IMR-90 (cell line): ENCODE results near the gene FXYD1. TPM values are rescaled to one million over a fixed set of nuclear protein-coding genes. Genes with fewer than 3 reads are reported as not detected.
"Not testable (repeated sequence)": the region's sequence is repeated elsewhere in the genome, so short reads cannot be mapped to it uniquely, and the experiment has no call there.

ENCODE experiments used
- ATAC-seq: fragments of 200-7000 bp; cut with Tn5 transposase; 2 replicates; pipeline ENCODE4 v1.9.1; 2020; ENCODE audit warnings: low read depth, mild to moderate bottlenecking, moderate library complexity
- BruUV-seq: library from RNA; stranded (reverse); fragments of 400-500 nt; replicated peaks from 2 replicates; lab custom pipeline; 2021; lab: Mats Ljungman, UMichigan
- CTCF ChIA-PET: fragments of 300-600 bp; formaldehyde crosslinking; extraction: SDS; loops from one replicate; lab custom pipeline; 2021; ENCODE audit warnings: antibody characterized with exemption; lab: Yijun Ruan, JAX
- POLR2A ChIA-PET: fragments of 300-600 bp; sonication (Branson Sonifier 250); formaldehyde crosslinking; loops from one replicate; lab custom pipeline; 2022; ENCODE audit warnings: antibody characterized with exemption; ENCODE audit not compliant: unreplicated experiment; lab: Charles Lee
- DNase-seq: peaks from one replicate; pipeline ENCODE4 v3.0.0; 2013
- H2AFZ ChIP-seq: replicated peaks from 2 replicates; pipeline ENCODE3; 2013; ENCODE audit warnings: low read length, mild to moderate bottlenecking; ENCODE audit not compliant: poor library complexity
- H2AK5ac ChIP-seq: 2 replicates; pipeline ENCODE4 v1.6.1; 2013; ENCODE audit warnings: low read depth, low read length, inconsistent platforms
- H2AK9ac ChIP-seq: replicated peaks from 2 replicates; pipeline ENCODE3; 2013; ENCODE audit warnings: mild to moderate bottlenecking, low read depth, low read length, moderate library complexity; ENCODE audit not compliant: poor library complexity
- H2BK120ac ChIP-seq: 2 replicates; pipeline ENCODE4 v1.6.1; 2013; ENCODE audit warnings: low read depth, low read length, inconsistent platforms
- H2BK15ac ChIP-seq: 3 replicates; pipeline ENCODE4 v1.6.1; 2013; ENCODE audit warnings: low read depth, low read length, inconsistent platforms
- H2BK20ac ChIP-seq: 2 replicates; pipeline ENCODE4 v1.6.1; 2013; ENCODE audit warnings: low read depth, mild to moderate bottlenecking, inconsistent platforms, low read length, moderate library complexity
- H2BK5ac ChIP-seq: 2 replicates; pipeline ENCODE4 v1.6.1; 2013; ENCODE audit warnings: mild to moderate bottlenecking, low read depth, low read length, inconsistent platforms; ENCODE audit not compliant: poor library complexity, severe bottlenecking
- H3K14ac ChIP-seq: replicated peaks from 2 replicates; pipeline ENCODE4 v1.6.1; 2013; ENCODE audit warnings: low read depth, low read length, inconsistent platforms
- H3K18ac ChIP-seq: 2 replicates; pipeline ENCODE4 v1.6.1; 2013; ENCODE audit warnings: low read depth, low read length, control low read depth
- H3K23ac ChIP-seq: 2 replicates; pipeline ENCODE4 v1.6.1; 2013; ENCODE audit warnings: low read depth, low read length, inconsistent platforms
- H3K27ac ChIP-seq: 2 replicates; pipeline ENCODE4 v1.5.1; 2013; ENCODE audit warnings: mild to moderate bottlenecking, control low read depth, low read length; ENCODE audit not compliant: insufficient read depth
- H3K27me3 ChIP-seq: 2 replicates; pipeline ENCODE4 v1.6.1; 2013; ENCODE audit warnings: low read length; ENCODE audit not compliant: control insufficient read depth, insufficient read depth
- H3K36me3 ChIP-seq: 2 replicates; pipeline ENCODE4 v1.6.1; 2013; ENCODE audit warnings: low read length, mixed read lengths; ENCODE audit not compliant: control insufficient read depth, insufficient read depth
- H3K4ac ChIP-seq: 2 replicates; pipeline ENCODE4 v1.6.1; 2013; ENCODE audit warnings: low read depth, low read length, inconsistent platforms
- H3K4me1 ChIP-seq: 2 replicates; pipeline ENCODE4 v1.6.1; 2013; ENCODE audit warnings: low read length, mixed read lengths; ENCODE audit not compliant: control insufficient read depth, insufficient read depth
- H3K4me2 ChIP-seq: 2 replicates; pipeline ENCODE4 v1.6.1; 2013; ENCODE audit warnings: low read depth, mild to moderate bottlenecking, control low read depth, low read length, moderate library complexity
- H3K4me3 ChIP-seq: 2 replicates; pipeline ENCODE4 v1.5.1; 2013; ENCODE audit warnings: low read depth, mild to moderate bottlenecking, control low read depth, low read length, moderate library complexity; ENCODE audit not compliant: insufficient read depth
- H3K56ac ChIP-seq: 2 replicates; pipeline ENCODE4 v1.6.1; 2013; ENCODE audit warnings: low read length, inconsistent platforms; ENCODE audit not compliant: insufficient read depth; ENCODE audit errors: extremely low read depth
- H3K79me1 ChIP-seq, 2 experiments: 2 replicates each; pipeline ENCODE4 v1.6.1; 2013; ENCODE audit warnings: low read length in 2 of 2, inconsistent platforms in 1 of 2, low read depth in 1 of 2
- H3K9ac ChIP-seq: 2 replicates; pipeline ENCODE4 v1.6.1; 2013; ENCODE audit warnings: low read depth, low read length, control low read depth
- H3K9me1 ChIP-seq: 2 replicates; pipeline ENCODE4 v1.6.1; 2013; ENCODE audit warnings: low read length, inconsistent platforms; ENCODE audit not compliant: insufficient read depth
- H3K9me3 ChIP-seq: 2 replicates; pipeline ENCODE4 v1.6.1; 2013; ENCODE audit warnings: low read length; ENCODE audit not compliant: control insufficient read depth, insufficient read depth
- H4K20me1 ChIP-seq: 2 replicates; pipeline ENCODE4 v1.6.1; 2013; ENCODE audit warnings: low read length, inconsistent platforms; ENCODE audit not compliant: insufficient read depth
- H4K5ac ChIP-seq: 2 replicates; pipeline ENCODE4 v1.6.1; 2013; ENCODE audit warnings: mild to moderate bottlenecking, low read depth, low read length, control low read depth
- H4K8ac ChIP-seq, 2 experiments: 2 replicates each; pipeline ENCODE4 v1.6.1; 2013; ENCODE audit warnings: low read depth in 2 of 2, low read length in 2 of 2, control low read depth in 1 of 2, inconsistent platforms in 1 of 2
- H4K91ac ChIP-seq: 2 replicates; pipeline ENCODE4 v1.6.1; 2013; ENCODE audit warnings: low read depth, low read length, inconsistent platforms; ENCODE audit not compliant: insufficient read depth
- RAD21 ChIP-seq: IDR thresholded peaks from 2 replicates; pipeline ENCODE4 v1.6.1; 2012; ENCODE audit warnings: low read length, improper control_type of control experiment
- RCOR1 ChIP-seq: IDR thresholded peaks from 2 replicates; pipeline ENCODE4 v1.6.1; 2012; ENCODE audit warnings: mild to moderate bottlenecking, low read length, improper control_type of control experiment; ENCODE audit not compliant: insufficient replicate concordance
- WGBS, 2 experiments: methylation state at CpG; one replicate each; pipeline versions ENCODE4 v1.1.5 to v1.1.7; 2013; ENCODE audit warnings: missing lambda C conversion rate in 2 of 2; ENCODE audit not compliant: insufficient read length in 1 of 2; ENCODE audit errors: extremely low coverage in 2 of 2; 5-methylcytosine and 5-hydroxymethylcytosine counted together
- dilution Hi-C: fragments of 300-500 bp; cut with HindIII; formaldehyde crosslinking; loops from one replicate; pipeline ENCODE4 v1.14.3; 2018; ENCODE audit warnings: low sequenced_read_pairs; ENCODE audit not compliant: unreplicated experiment
- in situ Hi-C: fragments of 300-500 bp; cut with MboI; formaldehyde crosslinking; loops from 3 replicates; pipeline ENCODE4 v1.14.3; 2019; ENCODE audit warnings: low sequenced_read_pairs, inconsistent platforms, mixed read lengths
- intact Hi-C: fragments of 100-400 bp; cut with micrococcal nuclease; formaldehyde crosslinking; loops from 2 replicates; pipeline ENCODE4 v1.10.0; 2022
- polyA plus RNA-seq, 3 experiments: library from polyadenylated mRNA; depleted of rRNA; stranded (reverse); fragments of >200 nt; gene quantifications; 2 replicates each; pipeline ENCODE4 v1.2.3, GENCODE V29; 2012; ENCODE audit warnings: low replicate concordance in 1 of 3
- total RNA-seq: library from RNA; depleted of rRNA; stranded (reverse); fragments of >200 nt; gene quantifications from 2 replicates; pipeline ENCODE4 v1.2.3, GENCODE V29; 2012

FXYD1 gene
- total and polyA plus RNA-seq, 2 of the 4 experiments (the other 2 are of a cell fraction), result 0.18 to 3.9 TPM

- TF ChIP-seq RCOR1, result no peak
- no peak for TF ChIP-seq RAD21
Measured at GRCh38 chr19:35100588-35101533, 37.8 kb upstream of the FXYD1 start (continued).

GRCh38 chr19:35101949-35102348 lies 36.7 kb upstream of the FXYD1 start:
- H4K91ac ChIP-seq, H2BK120ac ChIP-seq, H2AFZ ChIP-seq, ATAC-seq, H2BK20ac ChIP-seq, H3K18ac ChIP-seq, H3K9ac ChIP-seq, H3K4me2 ChIP-seq, H3K9me3 ChIP-seq, dilution Hi-C loops, H3K27ac ChIP-seq, POLR2A ChIA-PET, DNase-seq, H3K36me3 ChIP-seq, H2AK9ac ChIP-seq, in situ Hi-C loops, intact Hi-C loops, H3K4ac ChIP-seq, BruUV-seq, H3K14ac ChIP-seq, H4K5ac ChIP-seq, H2BK15ac ChIP-seq, H3K4me3 ChIP-seq, H3K79me1 ChIP-seq, H4K8ac ChIP-seq, H3K23ac ChIP-seq, H2AK5ac ChIP-seq, H3K9me1 ChIP-seq, H3K27me3 ChIP-seq, CTCF ChIA-PET, H3K4me1 ChIP-seq, H2BK5ac ChIP-seq, H4K20me1 ChIP-seq, H3K56ac ChIP-seq: not testable (repeated sequence)
- WGBS, 2 experiments, result no CpG with 5 or more reads among the region's 10 CpGs

GRCh38 chr19:35103614-35104013 lies 35.0 kb upstream of the FXYD1 start:
- ATAC-seq, in situ Hi-C loops, H3K23ac ChIP-seq: not testable (repeated sequence)

More at GRCh38 chr19:35103614-35104013, 35.0 kb upstream of the FXYD1 start:
- H3K9ac ChIP-seq, H2BK15ac ChIP-seq, H2BK5ac ChIP-seq, H2AK5ac ChIP-seq, H3K4me3 ChIP-seq, H2AFZ ChIP-seq, H2AK9ac ChIP-seq, H3K27ac ChIP-seq, H4K5ac ChIP-seq, H2BK120ac ChIP-seq, DNase-seq, H4K8ac ChIP-seq, H3K4me1 ChIP-seq, H2BK20ac ChIP-seq, dilution Hi-C loops, intact Hi-C loops, H3K14ac ChIP-seq, H3K4me2 ChIP-seq, H3K27me3 ChIP-seq, POLR2A ChIA-PET, H4K91ac ChIP-seq, BruUV-seq, H3K9me3 ChIP-seq, H3K4ac ChIP-seq, H3K9me1 ChIP-seq, H3K56ac ChIP-seq, H3K79me1 ChIP-seq, CTCF ChIA-PET, H3K36me3 ChIP-seq, H4K20me1 ChIP-seq, H3K18ac ChIP-seq: not testable (repeated sequence)
- WGBS, 2 experiments, result 70% methylated on average over 2 of the region's 10 CpGs; no CpG with 5 or more reads in 1 of the 2 experiments
